GM21723 (cell line): ENCODE data around the gene TMEM45A.

Experiments
- ATAC-seq: cut with Tn5 transposase; IDR thresholded peaks from one replicate; pipeline ENCODE4 v1.9.1; 2021; ENCODE audit warnings: mild to moderate bottlenecking, moderate library complexity; ENCODE audit not compliant: unreplicated experiment

The TMEM45A gene

DNA sequence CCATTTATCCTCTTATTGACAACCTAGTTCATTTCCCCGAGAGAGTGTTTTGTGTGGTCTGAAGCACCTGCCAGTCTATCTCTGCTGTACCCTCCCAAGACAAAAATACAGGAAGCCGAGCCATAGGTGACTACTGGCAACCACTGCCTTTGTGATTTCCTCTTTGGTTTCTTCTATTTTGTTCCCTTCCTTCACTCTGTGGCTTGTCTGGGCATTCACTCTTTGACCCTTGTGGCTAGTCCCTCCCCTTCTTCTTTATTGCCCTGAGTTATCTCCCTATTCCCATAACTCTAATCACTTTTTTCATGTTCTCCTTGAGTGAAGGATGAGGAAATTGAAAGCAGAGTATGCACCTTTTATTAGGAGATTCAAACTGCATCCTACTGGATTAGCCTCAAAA is 116.9 kb downstream of the TMEM45A start, which contains the start of gene ADGRG7:
Gene ADGRG7, plus strand, starts transcription at position 297 of the 400 bp plus-strand sequence. CDS start 256 bp downstream, outside the sequence.
- no peak for ATAC-seq

DNA sequence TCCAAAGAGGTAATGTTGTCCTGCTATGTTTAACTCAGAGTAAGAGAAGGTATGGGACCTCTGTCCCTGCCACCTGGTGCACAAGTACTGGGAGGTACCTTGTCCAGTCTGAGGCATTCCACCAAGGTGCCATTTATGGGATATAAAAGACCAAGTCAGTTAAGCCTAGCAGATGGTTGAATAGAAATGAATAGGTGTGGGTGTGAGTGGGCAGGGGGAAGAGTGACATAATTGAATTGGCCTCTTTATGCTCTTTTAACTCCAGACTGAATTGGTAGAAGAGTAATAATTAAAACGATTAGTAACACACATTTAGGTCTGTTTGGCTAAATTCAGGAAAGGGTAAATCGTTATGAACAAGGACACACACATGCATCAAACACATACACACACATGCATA is 117.5 kb downstream of the TMEM45A start:
- ATAC-seq: no peak

DNA sequence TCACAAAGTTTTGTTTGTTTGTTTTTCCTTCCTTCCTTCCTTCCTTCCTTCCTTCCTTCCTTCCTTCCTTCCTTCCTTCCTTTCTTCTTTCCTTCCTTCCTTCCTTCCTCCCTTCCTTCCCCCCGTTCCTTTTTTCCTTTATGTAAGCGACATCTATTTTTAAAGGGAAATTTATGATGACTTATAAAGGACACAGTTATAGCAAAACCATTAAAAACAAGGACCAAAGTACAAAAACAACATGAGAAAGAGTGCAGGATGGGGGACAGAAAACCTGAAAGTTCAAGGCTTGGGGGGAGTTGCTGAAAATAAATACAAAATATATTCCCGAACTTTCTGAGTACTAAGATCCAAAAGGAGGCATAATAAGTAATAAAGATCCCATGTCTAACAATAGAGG is 118.8 kb downstream of the TMEM45A start:
- no peak for ATAC-seq

DNA sequence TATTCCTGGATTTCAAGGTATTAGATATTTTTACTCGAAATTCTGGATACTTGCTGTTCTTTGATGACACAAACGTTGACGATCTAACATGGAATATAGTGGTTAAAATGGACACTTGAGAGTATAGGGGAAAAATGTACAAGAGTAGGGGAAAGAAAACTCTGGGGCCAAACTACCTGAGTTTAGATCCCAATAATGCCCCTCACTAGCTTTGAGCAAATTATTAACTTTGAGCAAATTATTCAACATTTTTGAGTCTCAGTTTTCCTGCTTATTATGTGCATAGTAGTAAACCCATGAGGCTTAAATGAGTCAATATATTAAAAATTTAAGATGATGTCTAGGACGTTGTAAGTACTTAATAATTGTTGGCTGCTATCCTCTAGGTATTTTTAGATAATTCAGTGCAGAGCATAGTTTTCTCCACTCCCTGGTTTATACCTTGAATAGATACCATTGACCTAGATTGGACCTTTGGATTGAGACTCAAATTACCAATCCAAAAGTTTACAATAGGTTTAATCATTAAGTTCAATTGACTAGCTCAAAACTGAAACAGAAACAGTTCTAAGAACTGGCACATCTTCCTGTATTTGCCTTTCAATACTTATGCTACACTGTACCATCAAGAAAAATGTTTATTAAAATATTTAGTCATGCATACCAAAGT is 121.4 kb downstream of the TMEM45A start:
- no peak for ATAC-seq

DNA sequence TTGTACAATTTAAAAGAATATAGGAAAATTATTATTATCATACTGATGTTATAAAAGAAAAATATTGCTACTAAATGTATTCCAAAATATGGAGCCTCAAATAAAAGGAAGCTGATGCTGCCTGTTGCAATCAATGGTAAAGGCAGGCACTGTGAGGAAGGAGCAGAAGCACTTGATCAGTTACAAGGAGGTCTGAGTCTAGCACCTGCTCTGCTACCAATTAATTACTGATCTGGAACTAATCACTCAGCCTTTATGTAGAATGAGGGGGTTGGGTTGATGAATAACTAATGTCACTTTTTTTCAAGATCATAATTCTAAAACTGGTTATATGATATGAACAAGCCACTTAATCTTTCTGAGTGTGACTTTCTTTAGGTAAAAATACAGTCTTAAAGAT is 122.5 kb downstream of the TMEM45A start:
- ATAC-seq: no peak

DNA sequence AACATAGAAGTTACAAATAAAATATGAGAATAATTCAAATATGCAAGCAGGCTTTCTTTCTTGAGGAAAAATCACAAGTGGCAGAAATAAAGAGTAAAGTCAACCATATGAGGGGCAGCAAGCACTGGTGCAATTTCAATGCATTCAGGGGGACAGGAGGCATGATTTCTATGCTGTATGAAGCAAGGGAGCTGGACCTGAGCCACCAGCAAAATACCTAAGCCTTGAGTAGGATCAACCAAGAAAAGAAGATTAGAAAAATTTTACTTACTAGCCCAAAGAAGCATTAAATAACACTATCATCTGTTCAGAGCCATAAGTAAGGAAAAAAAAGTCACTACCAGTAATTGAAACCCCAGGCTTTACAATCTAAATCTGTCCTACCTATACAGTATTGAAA is 123.3 kb downstream of the TMEM45A start:
- no peak for ATAC-seq

DNA sequence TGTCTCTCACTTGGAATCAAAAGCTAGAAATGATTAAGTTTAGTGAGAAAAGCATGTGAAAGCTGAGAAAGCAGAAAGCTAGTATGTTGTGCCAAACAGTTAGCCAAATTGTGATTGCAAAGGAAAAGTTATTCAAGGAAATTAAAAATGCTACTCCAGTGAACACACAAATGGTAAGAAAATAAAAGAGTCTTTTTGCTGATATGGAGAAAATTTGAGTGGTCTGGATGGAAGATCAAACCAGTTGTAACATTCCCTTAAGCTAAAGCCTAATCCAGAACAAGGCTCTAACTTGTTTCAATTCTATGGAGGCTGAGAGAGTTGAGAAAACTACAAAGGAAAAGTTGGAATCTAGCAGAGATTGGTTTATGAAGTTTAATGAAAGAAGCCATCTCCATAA is 128.8 kb downstream of the TMEM45A start:
- no peak for ATAC-seq
